Liver (tissue), 9 donors: ENCODE results near the gene EPC1. TPM values are rescaled to one million over a fixed set of nuclear protein-coding genes. Genes with fewer than 3 reads are reported as not detected.

Experiments
- DNase-seq: peaks from one replicate; pipeline ENCODE4 v3.0.0-alpha.2; 2017; ENCODE audit warnings: low spot score
- H3K27ac ChIP-seq, 2 donors: one replicate each; pipeline ENCODE4 v1.7.0; 2013; ENCODE audit warnings: inconsistent platforms in 2 of 2, low read length in 2 of 2, control low read depth in 1 of 2, low read depth in 1 of 2, mild to moderate bottlenecking in 1 of 2
- H3K27me3 ChIP-seq, 4 donors: one replicate each; pipeline versions ENCODE4 v1.6.1 to v1.7.0; 2013; ENCODE audit warnings: low read length in 3 of 4, inconsistent platforms in 1 of 4, mild to moderate bottlenecking in 1 of 4, moderate library complexity in 1 of 4; ENCODE audit not compliant: control insufficient read depth in 4 of 4, insufficient read depth in 4 of 4
- H3K36me3 ChIP-seq, 4 donors: one replicate each; pipeline versions ENCODE4 v1.6.1 to v1.7.0; 2013; ENCODE audit warnings: low read length in 3 of 4, mild to moderate bottlenecking in 3 of 4, low read depth in 1 of 4, moderate library complexity in 1 of 4; ENCODE audit not compliant: control insufficient read depth in 4 of 4, insufficient read depth in 3 of 4
- H3K4me1 ChIP-seq, 4 donors: one replicate each; pipeline versions ENCODE4 v1.6.1 to v1.7.0; 2013; ENCODE audit warnings: low read length in 3 of 4, mild to moderate bottlenecking in 3 of 4, moderate library complexity in 1 of 4; ENCODE audit not compliant: control insufficient read depth in 4 of 4, insufficient read depth in 4 of 4
- H3K4me3 ChIP-seq, 3 donors: one replicate each; pipeline versions ENCODE4 v1.6.1 to v1.7.0; 2013; ENCODE audit warnings: low read length in 3 of 3, control low read depth in 1 of 3, low read depth in 1 of 3, mild to moderate bottlenecking in 1 of 3
- H3K9ac ChIP-seq, 2 donors: one replicate each; pipeline ENCODE4 v1.7.0; 2013; ENCODE audit warnings: low read length in 2 of 2, mild to moderate bottlenecking in 2 of 2, moderate library complexity in 2 of 2, control low read depth in 1 of 2, low read depth in 1 of 2
- H3K9me3 ChIP-seq, 4 donors: one replicate each; pipeline versions ENCODE4 v1.6.1 to v1.7.0; 2013; ENCODE audit warnings: low read length in 3 of 4; ENCODE audit not compliant: control insufficient read depth in 4 of 4
- ATF3 ChIP-seq: IDR thresholded peaks from 2 replicates; pipeline ENCODE4 v1.6.1; 2016; ENCODE audit warnings: antibody characterized with exemption
- EGR1 ChIP-seq, 2 donors: IDR thresholded peaks; 2 replicates each; pipeline ENCODE4 v1.6.1; 2016 to 2018; ENCODE audit warnings: antibody characterized with exemption in 2 of 2, low read depth in 2 of 2
- FOXA1 ChIP-seq: IDR thresholded peaks from 2 replicates; pipeline ENCODE4 v1.6.1; 2016; ENCODE audit warnings: antibody characterized with exemption
- FOXA2 ChIP-seq: IDR thresholded peaks from 2 replicates; pipeline ENCODE4 v1.6.1; 2016; ENCODE audit warnings: antibody characterized with exemption
- GABPA ChIP-seq, 2 donors: IDR thresholded peaks in 1 of 2; conservative IDR thresholded peaks in 1 of 2; 2 replicates each; pipeline ENCODE4 v1.6.1; 2016; ENCODE audit warnings: antibody characterized with exemption in 2 of 2, mild to moderate bottlenecking in 1 of 2, moderate library complexity in 1 of 2
- HNF4A ChIP-seq, 2 donors: conservative IDR thresholded peaks; 2 replicates each; pipeline ENCODE4 v1.6.1; 2016; ENCODE audit warnings: antibody characterized with exemption in 2 of 2, mild to moderate bottlenecking in 2 of 2
- HNF4G ChIP-seq: IDR thresholded peaks from 2 replicates; pipeline ENCODE4 v1.6.1; 2016; ENCODE audit warnings: antibody characterized with exemption
- MAX ChIP-seq: IDR thresholded peaks from 2 replicates; pipeline ENCODE4 v1.6.1; 2016; ENCODE audit warnings: antibody characterized with exemption
- NR2F2 ChIP-seq: IDR thresholded peaks from 2 replicates; pipeline ENCODE4 v1.6.1; 2016; ENCODE audit warnings: antibody characterized with exemption
- RAD21 ChIP-seq, 2 donors: IDR thresholded peaks; 2 replicates each; pipeline ENCODE4 v1.6.1; 2016; ENCODE audit warnings: antibody characterized with exemption in 2 of 2, mild to moderate bottlenecking in 2 of 2
- RXRA ChIP-seq, 2 donors: IDR thresholded peaks; 2 replicates each; pipeline ENCODE4 v1.6.1; 2017 to 2018; ENCODE audit warnings: antibody characterized with exemption in 2 of 2, mild to moderate bottlenecking in 1 of 2
- SP1 ChIP-seq: IDR thresholded peaks from 2 replicates; pipeline ENCODE4 v1.6.1; 2018; ENCODE audit warnings: antibody characterized with exemption, mild to moderate bottlenecking
- TAF1 ChIP-seq: conservative IDR thresholded peaks from 2 replicates; pipeline ENCODE4 v1.6.1; 2016; ENCODE audit warnings: antibody characterized with exemption, mild to moderate bottlenecking
- YY1 ChIP-seq: IDR thresholded peaks from 2 replicates; pipeline ENCODE4 v1.6.1; 2016; ENCODE audit warnings: antibody characterized with exemption, mild to moderate bottlenecking
- WGBS: extraction: QIAGEN DNeasy Blood & Tissue Kit; methylation state at CpG from one replicate; pipeline ENCODE4 v1.1.7; 2013; 5-methylcytosine and 5-hydroxymethylcytosine counted together
- polyA plus RNA-seq, 2 donors: library from polyadenylated mRNA; stranded (reverse) in 1 of 2; unstranded in 1 of 2; fragments of 200-250 nt in 1 of 2; fragments of >200 nt in 1 of 2; fragmentation: Nextera tagmentation in 1 of 2; extraction: Ambion mirVana in 1 of 2; gene quantifications; one replicate each; pipeline versions ENCODE4 v1.2.1 to v1.2.3, GENCODE V29; 2013 to 2015
- total RNA-seq, 2 donors: library from RNA; depleted of rRNA; stranded (reverse); fragments of >200 nt; gene quantifications; one replicate each; pipeline ENCODE4 v1.2.3, GENCODE V29; 2014
- TF ChIP-seq, protein P1 (sequence below): IDR thresholded peaks from 2 replicates; pipeline ENCODE4 v1.6.1; 2016; ENCODE audit warnings: antibody characterized with exemption, mild to moderate bottlenecking
- TF ChIP-seq, protein P2 (sequence below): fragments of 150-350 bp; IDR thresholded peaks from 2 replicates; pipeline ENCODE4 v1.5.1; 2017; ENCODE audit warnings: improper control_type of control experiment, low read depth, low read length; ENCODE audit not compliant: missing input control
- TF ChIP-seq, protein P3 (sequence below): IDR thresholded peaks from 2 replicates; pipeline ENCODE4 v1.6.1; 2016; ENCODE audit warnings: antibody characterized with exemption
- donor health status: healthy.
- donor health status: healthy.
- donor health status: healthy.
- donor health status: healthy.
- donor health status: healthy.

EPC1 gene
- total and polyA plus RNA-seq, 4 donors, result 5.6 to 30.9 (median 16.0) TPM

GRCh38 chr10:32239769-32240168 is 107.2 kb downstream of the EPC1 start:
- Histone ChIP-seq H3K27me3 (no peaks in the 10 kb centered on the region), H3K9me3 (no peaks in the 10 kb centered on the region), H3K4me1 (no peaks in the 10 kb centered on the region), H3K27ac (no peak overlapping the region), H3K36me3 (no peaks in the 10 kb centered on the region), H3K9ac (no peak overlapping the region), H3K4me3 (no peak overlapping the region)
- DNase-seq, result no peak
- peak; percentile 13 to 44 for TF ChIP-seq HNF4A (conservative IDR thresholded peaks at IDR 0.05)
- TF ChIP-seq, protein P1, sequence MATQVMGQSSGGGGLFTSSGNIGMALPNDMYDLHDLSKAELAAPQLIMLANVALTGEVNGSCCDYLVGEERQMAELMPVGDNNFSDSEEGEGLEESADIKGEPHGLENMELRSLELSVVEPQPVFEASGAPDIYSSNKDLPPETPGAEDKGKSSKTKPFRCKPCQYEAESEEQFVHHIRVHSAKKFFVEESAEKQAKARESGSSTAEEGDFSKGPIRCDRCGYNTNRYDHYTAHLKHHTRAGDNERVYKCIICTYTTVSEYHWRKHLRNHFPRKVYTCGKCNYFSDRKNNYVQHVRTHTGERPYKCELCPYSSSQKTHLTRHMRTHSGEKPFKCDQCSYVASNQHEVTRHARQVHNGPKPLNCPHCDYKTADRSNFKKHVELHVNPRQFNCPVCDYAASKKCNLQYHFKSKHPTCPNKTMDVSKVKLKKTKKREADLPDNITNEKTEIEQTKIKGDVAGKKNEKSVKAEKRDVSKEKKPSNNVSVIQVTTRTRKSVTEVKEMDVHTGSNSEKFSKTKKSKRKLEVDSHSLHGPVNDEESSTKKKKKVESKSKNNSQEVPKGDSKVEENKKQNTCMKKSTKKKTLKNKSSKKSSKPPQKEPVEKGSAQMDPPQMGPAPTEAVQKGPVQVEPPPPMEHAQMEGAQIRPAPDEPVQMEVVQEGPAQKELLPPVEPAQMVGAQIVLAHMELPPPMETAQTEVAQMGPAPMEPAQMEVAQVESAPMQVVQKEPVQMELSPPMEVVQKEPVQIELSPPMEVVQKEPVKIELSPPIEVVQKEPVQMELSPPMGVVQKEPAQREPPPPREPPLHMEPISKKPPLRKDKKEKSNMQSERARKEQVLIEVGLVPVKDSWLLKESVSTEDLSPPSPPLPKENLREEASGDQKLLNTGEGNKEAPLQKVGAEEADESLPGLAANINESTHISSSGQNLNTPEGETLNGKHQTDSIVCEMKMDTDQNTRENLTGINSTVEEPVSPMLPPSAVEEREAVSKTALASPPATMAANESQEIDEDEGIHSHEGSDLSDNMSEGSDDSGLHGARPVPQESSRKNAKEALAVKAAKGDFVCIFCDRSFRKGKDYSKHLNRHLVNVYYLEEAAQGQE, result no peak

- Histone ChIP-seq H3K4me1 (no peaks in the 10 kb centered on the region), H3K4me3 (no peak overlapping the region), H3K27ac (no peak overlapping the region), H3K27me3 (no peaks in the 10 kb centered on the region), H3K9me3 (no peaks in the 10 kb centered on the region), H3K9ac (no peak overlapping the region), H3K36me3 (no peaks in the 10 kb centered on the region)
- TF ChIP-seq SP1, result no peak
- TF ChIP-seq HNF4G, result no peak
- no peak for TF ChIP-seq FOXA1
- TF ChIP-seq GABPA (IDR thresholded peaks at IDR 0.05 in 1 of 2, conservative IDR thresholded peaks at IDR 0.05 in 1 of 2), result no peak
- TF ChIP-seq, protein P1, result no peak
- no peak for TF ChIP-seq MAX
- no peak for TF ChIP-seq YY1
- TF ChIP-seq, protein P2, sequence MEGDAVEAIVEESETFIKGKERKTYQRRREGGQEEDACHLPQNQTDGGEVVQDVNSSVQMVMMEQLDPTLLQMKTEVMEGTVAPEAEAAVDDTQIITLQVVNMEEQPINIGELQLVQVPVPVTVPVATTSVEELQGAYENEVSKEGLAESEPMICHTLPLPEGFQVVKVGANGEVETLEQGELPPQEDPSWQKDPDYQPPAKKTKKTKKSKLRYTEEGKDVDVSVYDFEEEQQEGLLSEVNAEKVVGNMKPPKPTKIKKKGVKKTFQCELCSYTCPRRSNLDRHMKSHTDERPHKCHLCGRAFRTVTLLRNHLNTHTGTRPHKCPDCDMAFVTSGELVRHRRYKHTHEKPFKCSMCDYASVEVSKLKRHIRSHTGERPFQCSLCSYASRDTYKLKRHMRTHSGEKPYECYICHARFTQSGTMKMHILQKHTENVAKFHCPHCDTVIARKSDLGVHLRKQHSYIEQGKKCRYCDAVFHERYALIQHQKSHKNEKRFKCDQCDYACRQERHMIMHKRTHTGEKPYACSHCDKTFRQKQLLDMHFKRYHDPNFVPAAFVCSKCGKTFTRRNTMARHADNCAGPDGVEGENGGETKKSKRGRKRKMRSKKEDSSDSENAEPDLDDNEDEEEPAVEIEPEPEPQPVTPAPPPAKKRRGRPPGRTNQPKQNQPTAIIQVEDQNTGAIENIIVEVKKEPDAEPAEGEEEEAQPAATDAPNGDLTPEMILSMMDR, result no peak
- no peak for TF ChIP-seq RXRA (IDR thresholded peaks at IDR 0.05)
- no peak for TF ChIP-seq EGR1 (IDR thresholded peaks at IDR 0.05; ENCODE audit: low read depth in 2 of 2)
- TF ChIP-seq NR2F2, result no peak
- TF ChIP-seq, protein P3, sequence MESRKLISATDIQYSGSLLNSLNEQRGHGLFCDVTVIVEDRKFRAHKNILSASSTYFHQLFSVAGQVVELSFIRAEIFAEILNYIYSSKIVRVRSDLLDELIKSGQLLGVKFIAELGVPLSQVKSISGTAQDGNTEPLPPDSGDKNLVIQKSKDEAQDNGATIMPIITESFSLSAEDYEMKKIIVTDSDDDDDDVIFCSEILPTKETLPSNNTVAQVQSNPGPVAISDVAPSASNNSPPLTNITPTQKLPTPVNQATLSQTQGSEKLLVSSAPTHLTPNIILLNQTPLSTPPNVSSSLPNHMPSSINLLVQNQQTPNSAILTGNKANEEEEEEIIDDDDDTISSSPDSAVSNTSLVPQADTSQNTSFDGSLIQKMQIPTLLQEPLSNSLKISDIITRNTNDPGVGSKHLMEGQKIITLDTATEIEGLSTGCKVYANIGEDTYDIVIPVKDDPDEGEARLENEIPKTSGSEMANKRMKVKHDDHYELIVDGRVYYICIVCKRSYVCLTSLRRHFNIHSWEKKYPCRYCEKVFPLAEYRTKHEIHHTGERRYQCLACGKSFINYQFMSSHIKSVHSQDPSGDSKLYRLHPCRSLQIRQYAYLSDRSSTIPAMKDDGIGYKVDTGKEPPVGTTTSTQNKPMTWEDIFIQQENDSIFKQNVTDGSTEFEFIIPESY, result no peak
- TF ChIP-seq ATF3, result no peak
- TF ChIP-seq HNF4A (conservative IDR thresholded peaks at IDR 0.05), result no peak
- TF ChIP-seq TAF1, result no peak
- TF ChIP-seq FOXA2, result no peak
- no peak for TF ChIP-seq RAD21 (IDR thresholded peaks at IDR 0.05)
- no peak for DNase-seq
- 96% methylated on average over 3 of the region's 3 CpGs for WGBS
These were observed 109.2 kb downstream of the EPC1 start for GRCh38 chr10:32237644-32238345.
